GM21526 (cell line): ENCODE measurements around the gene KCNN3.

ENCODE experiments used
- ATAC-seq: cut with Tn5 transposase; IDR thresholded peaks from one replicate; pipeline ENCODE4 v1.9.1; 2021; ENCODE audit warnings: moderate library complexity; ENCODE audit not compliant: unreplicated experiment, low FRiP score

The KCNN3 gene

DNA sequence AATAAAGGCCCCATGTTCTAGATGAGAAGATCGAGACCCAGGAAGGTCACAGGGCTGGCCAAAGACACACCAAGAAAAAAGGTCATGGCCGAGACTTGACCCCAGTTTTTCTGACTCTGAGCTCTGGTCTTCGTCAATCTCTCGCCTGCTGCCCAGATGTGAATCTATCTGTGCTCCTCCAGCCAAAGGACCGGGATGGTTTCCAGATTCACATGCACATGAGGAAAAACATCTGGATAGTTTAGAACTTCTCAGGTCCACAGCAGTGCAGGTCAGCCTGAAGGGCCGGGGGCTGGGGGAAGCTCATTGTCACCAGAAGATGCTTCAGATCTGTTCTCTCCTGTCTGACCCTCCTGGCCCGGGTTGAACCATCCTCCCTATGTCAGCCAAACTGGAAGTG is 49.0 kb downstream of the KCNN3 start:
- no peak for ATAC-seq

DNA sequence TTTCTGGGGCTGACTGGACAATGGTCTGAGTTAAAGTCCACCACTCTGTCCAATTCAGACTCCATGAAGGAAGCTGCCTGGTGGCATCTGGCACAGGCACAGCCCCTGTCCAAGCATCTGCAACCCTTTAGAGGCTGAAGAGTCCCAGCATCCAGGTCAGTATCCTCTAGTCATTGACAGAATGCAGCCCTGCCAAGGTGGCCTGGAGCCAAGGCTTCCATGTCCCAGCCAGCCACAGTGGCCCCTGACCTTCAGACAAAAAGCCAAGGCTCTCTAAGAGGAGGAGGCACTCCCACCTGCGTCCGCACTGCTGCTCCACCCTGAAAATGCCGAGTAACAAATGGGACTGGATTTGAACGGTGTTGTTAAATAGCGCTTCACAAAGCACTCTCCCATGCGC is 49.4 kb downstream of the KCNN3 start:
- ATAC-seq: no peak

DNA sequence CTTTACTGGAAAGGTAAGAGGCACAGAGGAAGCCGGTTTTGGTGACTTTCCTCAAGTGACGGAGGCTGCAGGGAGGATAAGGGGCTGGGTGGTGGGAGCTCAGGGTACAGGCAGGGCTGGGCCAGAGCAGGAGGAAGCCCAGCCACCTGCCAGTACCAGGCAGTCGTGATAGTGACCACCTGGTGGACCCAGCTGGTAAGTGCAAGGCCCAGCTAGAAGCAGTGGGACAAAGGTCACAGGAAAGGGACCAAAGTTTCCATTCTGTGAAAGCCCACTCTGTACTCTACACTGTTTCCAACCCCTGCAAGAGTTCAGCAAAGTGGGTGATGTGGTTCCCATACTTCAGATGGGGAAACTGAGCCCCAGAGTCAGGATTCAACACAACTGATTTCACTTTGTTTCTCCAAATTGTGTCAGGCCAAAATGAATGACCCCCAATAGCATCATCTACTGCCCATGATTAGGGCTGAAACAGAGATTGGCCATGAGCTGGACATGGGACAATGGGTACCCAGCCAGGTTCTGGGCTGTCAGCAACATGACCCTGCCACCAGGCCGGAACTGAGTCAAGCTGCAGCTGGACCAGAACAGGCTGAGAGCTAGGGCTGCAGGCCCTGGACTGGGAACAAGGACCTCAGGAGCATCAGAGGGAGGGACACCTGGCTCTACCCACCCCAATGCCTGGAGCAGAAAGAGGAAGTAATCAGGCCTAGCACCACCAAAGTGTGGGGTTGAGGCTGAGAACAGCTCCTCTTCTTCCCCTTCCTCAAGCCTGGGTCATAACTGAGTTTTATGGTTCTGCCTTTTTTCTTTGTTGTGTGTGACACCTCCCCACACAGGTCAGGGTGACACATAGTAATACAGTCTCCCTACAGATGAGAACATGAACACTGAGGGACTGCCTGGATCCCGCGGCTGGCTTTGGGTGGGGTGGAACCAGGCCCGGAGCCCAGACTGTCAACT is 50.2 kb downstream of the KCNN3 start:
- no peak for ATAC-seq

DNA sequence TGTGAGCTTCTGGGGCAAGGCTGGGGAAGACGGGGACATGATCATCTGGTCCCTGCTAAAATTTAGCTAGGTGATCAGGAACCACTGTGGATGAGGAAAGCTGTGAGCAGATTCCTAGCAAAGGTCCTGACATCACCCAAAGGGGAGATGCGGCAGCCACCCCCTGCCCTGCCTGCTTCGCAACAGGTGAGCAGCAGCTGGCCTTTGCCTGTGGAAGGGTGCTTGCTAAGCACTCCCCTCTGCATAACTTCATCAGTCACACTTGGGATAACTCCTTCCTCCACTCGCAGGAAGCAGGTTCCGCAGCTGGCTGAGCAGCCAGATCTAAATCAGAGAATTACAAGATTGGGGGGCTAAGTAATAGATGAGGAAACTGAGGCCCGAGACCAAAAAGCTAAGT is 51.2 kb downstream of the KCNN3 start:
- ATAC-seq: no peak

DNA sequence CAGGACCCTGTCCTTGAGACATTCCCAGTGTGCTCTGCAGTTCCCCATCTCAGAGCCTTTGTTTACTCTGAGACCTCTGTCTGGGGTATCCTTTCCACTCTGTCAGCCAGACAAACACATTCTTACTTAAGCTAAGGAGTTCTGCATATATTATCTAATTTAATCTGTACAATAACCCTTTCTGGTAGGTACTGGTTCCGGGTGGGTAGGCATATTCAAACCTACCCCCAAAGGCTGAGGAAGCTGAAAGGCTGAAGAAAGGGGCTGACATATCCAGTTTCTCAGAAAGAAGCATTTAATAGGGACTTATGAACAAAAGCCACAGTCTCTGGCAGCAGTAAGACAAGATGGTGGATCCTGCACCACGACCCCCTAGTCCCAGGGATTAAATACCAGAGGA is 53.1 kb downstream of the KCNN3 start:
- ATAC-seq: no peak

DNA sequence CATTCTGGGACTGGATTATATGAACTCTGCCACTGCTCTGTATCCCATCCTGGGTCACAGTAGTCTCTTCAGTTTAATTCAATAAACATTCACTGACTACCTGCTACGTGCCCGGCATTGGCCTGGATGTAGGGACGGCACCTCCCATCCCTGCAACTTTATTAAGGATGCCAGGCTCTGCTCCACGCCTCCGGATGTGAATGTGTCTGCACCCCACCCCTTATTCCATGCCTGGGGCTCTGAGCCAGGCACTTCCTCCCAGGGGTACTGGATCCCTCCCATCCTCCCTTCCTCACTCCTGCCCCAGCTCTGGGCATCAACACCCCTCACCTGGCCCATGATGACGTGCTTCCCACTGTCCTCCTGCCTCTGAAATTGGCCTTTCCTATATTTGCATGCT is 53.7 kb downstream of the KCNN3 start:
- ATAC-seq: no peak

DNA sequence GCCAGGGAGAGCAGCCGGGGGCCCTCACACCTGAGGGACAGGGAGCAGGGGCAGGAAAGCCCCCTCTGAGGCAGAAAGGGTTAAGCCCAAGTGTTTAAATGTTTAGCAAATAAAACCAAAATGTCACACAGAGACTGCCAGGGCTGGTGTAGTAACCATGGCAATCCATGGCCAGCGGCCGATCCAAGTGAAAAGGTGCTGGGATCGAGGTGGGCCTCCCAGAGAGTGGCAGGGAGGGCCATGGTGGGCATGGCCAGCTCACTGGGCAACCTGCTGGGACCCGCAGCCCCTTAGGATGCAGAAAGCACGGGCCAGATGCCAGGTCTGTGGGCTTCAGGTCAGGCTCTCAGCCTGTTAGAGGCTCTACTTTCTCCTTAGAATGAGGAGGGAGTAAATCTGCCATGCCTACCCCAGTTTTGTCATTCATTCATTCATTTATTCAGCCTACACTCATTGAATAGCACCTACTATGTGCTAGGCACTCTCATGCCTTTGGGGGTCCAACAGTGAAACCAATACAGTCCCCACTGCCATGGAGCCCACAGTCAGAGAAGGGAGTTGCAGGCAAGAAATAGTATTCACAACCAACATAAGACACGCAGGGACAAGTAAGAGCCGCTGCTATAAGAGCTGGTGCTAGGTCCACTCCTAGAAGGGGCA is 56.1 kb downstream of the KCNN3 start:
- no peak for ATAC-seq

DNA sequence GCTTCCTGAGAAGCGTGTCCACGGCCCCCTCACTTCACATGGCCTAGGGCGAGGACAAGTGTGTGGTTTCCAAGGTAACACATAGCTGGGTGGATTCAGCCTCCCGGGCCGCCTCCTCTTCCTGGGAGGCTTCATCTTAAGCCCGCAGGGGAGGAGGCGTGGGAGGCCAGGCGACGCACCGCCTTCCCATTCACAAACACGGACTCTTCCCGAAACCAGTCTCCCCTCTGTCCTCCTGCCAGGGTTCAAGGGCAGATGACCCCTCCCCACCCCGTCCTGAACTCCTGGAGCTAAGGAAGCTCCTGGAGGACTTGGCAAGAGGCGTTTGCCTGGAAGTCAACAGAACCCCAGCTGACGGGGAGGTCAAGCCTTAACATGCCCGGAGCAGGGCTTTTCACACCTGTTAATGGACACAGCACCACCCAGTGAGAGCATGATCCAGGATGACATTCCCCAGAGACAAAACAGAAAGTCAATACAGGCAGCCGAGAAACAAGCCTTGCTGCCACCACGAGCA is 56.7 kb downstream of the KCNN3 start:
- ATAC-seq: no peak

DNA sequence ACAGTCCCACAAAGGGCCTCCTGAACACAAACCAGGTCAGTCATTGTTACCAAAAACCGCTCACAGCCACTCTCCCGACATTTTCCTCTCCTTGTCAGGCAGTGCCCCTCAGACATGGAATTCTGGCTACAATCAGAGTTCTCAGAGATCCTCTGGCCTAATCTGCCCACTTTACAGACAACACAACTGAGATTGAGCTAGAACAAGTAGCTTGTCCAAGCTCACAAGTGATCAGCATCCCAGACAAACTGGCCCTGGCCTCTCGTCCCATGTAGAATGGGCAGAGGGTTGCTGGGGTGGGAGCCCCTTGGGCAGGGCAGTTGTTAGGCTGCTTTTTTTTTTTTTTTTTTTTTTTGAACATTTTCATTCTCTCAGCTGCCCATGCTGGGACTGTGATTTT is 57.2 kb downstream of the KCNN3 start:
- no peak for ATAC-seq

DNA sequence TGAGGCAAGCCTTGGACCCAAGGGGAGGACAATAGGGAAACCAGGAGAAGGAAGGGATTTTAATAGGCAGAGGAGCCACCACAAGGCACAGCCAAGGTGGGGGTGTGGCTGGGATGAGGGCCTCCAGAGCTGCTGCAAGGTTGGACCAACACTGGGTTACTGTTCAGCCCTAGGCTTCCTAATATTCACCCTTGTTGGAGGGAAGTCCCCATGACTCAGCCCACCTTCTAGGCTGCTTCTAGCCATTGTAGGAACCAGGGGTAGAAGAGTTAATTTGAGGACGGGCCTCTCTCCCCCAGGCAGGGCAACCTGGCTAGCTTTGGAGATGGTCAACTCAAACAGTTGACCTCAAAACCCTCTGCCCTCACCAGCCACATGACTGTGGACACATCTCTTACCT is 59.5 kb downstream of the KCNN3 start:
- no peak for ATAC-seq

DNA sequence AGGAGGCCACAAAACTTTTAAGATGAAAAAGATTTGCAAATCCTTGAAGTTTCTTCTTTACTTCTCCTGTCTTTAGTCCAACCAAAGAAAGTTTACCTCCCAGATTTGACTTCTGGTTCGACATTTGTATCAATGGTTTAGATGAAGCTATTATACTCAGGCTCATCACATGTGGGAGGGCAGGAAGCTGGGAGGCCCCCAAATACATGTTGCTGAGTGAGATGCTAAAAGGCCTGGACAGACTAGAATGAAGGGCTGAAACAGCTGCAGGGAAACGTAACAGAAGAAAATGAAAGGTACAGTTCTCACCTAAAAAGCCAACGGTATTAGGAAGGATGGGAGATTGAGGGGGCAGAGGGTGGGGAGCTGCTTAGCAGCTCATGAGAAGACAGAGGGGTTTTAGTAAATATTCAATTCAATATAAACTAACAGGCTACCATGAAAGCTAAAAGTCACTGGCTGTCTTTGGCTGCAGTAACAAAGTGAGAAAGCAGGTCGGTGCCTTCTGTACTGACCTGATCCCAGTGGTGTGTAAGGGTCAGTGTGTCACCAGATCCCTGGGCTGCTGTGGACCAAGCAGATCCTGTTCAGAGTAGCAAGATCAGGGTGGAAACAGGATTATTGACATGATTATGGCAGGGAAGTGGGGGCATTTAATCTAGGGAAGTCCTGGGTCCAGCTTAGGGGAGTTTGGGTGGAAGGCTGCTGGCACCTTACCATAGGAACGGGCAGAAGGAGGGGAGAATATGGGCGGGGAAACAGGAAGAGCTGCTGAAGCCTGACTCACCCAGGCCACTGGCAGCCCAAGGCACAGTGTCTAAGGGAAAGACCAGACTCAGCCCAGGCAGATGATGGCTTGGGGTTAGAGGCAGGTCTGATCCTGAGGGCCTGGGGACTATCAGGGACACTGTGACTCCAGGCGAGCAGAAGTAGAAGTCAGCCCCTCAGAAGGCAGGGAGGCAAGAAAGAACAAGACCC is 60.4 kb downstream of the KCNN3 start:
- no peak for ATAC-seq

DNA sequence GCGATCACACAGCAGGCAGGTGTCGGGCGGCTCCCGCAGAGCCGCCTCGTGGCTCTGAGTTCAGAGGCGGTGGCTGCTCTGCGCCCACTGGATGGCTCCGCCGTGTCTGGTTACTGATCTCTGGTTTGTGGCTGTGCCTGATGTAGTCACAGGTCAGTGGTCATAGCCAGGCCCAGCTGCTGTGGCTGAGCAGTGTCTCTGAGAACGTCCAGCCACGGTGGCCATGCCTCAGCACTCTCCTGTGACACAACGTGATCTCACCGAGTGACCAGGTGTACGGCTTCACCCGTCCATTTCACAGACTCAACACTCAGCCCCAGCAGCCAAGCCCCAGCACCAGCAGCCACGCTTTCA is 61.2 kb downstream of the KCNN3 start:
- ATAC-seq: no peak

DNA sequence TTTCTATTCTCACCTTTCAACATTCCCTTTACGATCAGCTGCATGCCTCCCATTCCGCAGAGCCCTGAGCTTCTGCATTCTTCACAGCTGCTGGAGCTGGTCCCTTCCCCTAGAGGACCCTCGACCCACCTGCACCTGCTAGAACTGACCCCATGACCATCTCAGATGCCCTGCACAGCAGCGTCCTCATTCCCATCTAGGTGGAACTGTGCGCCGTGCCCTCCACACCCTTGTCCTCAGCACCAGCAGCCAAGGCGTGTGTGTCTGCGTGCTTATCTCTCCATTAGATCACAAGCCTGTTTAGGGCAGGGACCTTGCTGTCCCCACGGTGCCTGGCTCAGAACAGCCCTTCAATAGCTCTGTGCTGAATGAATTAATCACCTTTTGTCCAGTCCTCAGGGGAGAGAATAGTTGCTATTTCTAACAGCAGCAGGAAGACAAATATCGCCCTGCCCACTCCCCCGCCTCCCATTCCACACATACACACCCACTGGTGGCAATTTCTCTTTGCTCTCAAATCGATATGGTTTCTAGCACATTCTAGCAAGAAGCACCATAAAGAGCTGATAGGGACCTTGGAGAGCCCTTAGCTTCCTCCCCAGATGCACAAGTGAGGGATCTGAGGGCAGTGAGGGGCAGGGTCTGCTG is 61.7 kb downstream of the KCNN3 start:
- no peak for ATAC-seq

DNA sequence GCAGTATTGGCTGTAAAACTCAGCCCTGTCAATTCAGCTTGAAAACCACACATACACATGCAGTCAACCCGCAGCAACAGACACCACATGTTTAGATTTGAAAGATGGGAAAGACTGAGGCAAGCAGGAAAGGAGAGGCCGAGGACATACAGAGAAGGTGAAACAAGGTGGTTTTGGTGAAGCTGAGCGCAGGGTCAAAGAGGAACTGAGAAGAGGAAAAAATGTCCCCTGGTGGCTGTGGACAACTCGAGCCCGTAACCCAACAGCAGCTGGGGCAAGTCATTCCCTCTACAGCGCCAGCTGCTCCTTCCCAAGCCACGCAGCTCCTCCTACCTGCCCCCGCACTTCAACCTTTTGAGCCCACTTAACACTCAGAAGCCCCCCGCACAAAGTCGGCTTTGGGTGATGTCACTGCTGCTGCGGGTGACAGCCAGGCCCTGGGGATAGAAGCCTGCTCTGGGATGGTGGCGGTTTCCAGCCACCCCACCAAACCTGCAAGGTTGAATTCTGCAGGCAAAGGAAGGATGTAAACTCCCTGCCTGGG is 63.0 kb downstream of the KCNN3 start:
- no peak for ATAC-seq

DNA sequence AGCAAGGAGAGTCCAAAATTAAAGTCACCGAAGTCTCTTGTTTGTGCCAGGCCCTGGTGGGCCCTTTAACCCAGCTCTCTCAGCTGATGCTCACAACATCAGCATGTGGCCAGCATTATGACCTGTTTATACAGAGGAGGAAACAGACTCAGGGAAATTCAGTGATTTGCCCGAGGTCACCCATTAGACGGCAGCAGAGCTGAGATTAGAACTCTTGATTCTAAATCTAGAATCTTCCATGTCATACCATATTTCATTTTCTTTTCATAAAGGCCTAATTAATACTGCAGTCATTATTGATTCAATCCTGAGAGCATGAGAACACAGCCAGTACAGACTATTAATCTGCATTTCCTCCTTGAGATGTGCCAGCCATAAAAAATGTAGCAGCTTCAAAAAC is 63.7 kb downstream of the KCNN3 start:
- no peak for ATAC-seq

DNA sequence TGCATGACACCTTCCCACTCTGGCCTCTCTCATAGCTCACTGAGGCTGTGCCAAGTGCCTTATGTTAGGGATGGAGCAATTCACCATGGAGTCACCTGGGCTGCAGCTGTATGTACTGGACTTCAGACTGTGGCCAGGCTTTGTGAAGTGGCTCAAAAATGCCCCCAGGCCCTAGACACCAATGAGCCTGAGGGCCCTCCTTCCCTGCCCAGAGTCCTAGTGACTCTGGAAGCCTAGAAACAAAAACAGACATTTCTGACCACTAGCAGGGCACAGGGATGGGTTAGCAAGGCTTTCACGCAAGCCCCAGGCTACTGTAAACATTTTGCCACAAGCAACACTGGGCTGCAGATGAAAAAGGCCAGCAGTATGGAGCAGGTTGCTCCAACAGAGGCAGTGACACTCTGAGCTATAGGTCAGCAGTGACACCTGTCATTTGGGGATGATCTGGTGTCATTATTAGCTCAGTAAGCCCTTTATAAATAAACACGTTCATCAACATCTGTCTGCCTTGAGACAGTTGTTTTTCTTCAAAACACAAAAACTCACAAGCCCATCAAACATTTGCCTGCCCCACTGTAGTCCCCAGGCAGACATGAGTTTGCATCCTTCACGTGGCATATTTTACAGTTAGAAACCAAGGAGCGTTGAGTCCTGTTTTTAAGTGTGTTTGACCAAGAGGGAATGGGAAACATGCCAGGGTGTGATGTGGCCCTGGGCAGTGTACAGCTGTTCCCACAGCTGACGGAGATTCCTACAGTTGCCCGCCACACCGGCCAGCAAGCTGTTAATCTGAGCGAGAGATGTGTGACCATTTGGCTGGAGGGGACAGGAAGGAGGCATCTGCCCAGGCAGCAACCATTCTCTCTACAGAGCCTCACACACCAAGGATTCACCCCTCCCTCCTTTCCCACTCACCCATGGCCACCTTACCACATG is 66.8 kb downstream of the KCNN3 start:
- no peak for ATAC-seq

DNA sequence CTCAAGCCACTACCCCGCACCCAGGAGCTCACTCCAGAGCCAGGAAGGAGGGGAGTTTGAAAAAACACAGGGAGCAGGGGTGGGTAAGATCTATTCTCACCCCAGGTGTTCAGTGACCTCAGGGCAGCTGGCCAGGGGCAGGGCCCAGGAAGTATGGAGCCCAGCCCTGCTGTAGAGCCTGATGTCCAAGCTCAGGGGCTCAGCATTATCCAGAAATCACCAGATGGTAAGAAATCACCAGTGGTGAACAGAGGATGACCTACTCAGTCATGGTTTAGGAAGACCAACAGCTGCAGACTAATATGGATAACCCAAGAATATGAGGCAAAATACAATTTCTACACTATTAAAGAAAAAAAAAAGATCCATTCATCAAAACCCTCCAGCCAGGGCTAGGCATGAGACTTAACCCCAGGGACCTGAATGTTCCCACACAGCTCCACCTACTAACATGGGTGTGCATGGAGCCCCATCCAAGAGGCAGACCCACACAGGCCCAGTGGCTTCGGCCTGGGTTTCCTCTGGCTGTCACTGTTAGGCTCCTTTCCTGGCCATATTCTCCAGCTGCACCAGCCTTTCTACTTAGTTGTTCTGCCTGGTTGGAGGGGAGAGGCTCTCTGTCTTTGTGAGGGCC is 67.6 kb downstream of the KCNN3 start:
- no peak for ATAC-seq

DNA sequence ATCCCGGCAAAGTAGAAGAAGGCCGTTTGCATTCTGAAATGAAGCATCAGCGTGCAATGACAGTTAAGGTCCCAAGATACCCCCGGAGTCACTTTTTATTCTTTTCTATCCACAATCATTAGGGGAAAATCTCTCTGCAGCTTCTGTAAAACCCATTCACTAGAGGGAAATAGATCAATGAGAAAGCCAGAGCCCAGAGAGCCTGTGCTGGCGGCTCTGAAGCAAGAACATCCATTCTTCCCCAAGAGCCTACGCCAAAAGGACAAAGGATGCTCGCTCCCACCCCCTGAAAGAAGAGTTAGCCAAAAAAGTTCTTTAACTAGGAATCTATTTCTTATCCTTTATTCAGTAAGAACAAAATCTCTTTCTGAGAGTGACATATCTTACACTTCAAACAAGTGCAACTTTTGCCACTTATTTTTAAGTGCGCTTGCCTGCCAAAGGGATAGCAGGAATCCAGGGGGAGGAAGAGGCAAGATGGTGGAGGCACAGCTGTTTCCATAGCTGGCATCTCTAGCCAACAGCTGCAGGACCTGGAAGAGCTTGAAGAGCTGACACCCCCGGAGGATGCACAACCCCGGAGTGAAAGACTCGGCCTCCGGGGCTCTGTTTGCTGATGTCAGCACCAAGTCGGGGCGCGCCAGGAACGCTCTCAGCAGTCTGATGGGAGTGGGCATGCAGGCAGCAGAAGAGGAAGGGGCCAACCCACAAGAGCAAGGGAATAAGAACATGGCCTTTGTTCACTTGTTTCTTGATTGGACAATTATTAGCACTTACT is 68.7 kb downstream of the KCNN3 start:
- ATAC-seq: no peak
